ENCODE measurements around the gene PDE2A.

DNA sequence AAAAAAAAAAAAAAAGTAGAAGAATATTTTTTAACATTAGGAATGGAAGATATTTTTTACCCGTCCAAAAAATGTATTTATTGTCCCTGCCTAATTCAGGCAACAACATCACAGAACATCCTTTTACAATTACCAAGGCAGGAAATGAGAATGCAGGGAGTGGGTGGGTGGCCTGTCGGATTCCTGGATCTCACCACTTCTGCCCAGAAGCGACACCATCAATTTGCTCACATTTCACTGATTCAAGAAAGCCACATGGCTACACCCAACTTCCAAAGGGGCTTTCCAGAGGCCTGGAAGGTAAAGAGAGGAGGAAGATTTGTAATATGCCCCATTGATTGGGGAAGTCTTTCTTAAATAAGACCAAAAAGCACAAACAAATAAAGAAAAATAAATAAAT lies 146.1 kb downstream of the PDE2A start:
- TF ChIP-seq, protein P1, sequence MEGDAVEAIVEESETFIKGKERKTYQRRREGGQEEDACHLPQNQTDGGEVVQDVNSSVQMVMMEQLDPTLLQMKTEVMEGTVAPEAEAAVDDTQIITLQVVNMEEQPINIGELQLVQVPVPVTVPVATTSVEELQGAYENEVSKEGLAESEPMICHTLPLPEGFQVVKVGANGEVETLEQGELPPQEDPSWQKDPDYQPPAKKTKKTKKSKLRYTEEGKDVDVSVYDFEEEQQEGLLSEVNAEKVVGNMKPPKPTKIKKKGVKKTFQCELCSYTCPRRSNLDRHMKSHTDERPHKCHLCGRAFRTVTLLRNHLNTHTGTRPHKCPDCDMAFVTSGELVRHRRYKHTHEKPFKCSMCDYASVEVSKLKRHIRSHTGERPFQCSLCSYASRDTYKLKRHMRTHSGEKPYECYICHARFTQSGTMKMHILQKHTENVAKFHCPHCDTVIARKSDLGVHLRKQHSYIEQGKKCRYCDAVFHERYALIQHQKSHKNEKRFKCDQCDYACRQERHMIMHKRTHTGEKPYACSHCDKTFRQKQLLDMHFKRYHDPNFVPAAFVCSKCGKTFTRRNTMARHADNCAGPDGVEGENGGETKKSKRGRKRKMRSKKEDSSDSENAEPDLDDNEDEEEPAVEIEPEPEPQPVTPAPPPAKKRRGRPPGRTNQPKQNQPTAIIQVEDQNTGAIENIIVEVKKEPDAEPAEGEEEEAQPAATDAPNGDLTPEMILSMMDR (IDR thresholded peaks at IDR 0.05; ENCODE audit: insufficient read depth, low read depth, low read length), result no peak
- TF ChIP-seq EZH2 (IDR thresholded peaks at IDR 0.05; ENCODE audit: insufficient read depth, low read length), result no peak

Measured in astrocyte (in vitro differentiated cells and primary cell).